Measurements from ENCODE around the gene REXO1.

REXO1 gene

DNA sequence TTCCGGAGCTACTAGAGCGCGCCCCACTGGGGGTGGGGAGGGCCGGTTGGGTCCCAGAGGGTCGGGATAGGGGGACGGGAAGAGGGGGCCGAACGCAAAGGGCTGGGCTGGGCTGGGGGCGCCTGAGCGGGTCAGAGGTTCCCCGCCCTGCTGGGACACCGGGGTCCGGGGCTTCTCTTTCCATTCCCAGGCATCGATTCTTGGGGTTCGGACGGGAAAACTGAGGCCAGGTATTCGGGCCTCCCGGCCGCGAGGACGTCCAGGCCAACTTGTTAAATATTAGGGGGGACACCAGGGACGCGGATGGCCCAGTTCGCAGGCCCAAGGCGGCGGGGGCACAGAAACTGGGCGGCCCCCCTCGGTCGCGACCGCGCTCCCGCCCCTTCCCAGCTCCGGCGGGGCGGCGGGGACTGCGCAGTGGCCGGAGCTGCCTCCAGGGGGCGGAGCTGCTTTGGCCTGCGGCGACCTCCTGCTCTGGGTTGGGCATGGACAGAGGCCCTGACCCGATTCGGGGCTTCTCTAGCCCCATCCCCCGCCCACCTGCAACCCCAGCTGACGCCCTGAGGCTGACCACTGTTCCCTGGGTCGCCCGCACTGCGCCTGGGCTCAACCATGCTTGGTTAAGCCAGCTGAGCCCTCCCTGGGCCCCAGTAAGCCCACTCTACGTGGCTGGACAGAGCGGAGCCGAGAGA is 16.3 kb upstream of the REXO1 start (continued):
- TF ChIP-seq, protein P1, sequence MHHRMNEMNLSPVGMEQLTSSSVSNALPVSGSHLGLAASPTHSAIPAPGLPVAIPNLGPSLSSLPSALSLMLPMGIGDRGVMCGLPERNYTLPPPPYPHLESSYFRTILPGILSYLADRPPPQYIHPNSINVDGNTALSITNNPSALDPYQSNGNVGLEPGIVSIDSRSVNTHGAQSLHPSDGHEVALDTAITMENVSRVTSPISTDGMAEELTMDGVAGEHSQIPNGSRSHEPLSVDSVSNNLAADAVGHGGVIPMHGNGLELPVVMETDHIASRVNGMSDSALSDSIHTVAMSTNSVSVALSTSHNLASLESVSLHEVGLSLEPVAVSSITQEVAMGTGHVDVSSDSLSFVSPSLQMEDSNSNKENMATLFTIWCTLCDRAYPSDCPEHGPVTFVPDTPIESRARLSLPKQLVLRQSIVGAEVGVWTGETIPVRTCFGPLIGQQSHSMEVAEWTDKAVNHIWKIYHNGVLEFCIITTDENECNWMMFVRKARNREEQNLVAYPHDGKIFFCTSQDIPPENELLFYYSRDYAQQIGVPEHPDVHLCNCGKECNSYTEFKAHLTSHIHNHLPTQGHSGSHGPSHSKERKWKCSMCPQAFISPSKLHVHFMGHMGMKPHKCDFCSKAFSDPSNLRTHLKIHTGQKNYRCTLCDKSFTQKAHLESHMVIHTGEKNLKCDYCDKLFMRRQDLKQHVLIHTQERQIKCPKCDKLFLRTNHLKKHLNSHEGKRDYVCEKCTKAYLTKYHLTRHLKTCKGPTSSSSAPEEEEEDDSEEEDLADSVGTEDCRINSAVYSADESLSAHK (tag by site-specific recombination; IDR thresholded peaks at IDR 0.05): no peak
- no peak for TF ChIP-seq ZNF416 (tag by site-specific recombination; IDR thresholded peaks at IDR 0.05)
- 0 out of 2 replicates have a peak, but pooled peaks have one; percentile 23 for TF ChIP-seq ZNF366 (tag by site-specific recombination; conservative IDR thresholded peaks at IDR 0.05)
- TF ChIP-seq, protein P2, sequence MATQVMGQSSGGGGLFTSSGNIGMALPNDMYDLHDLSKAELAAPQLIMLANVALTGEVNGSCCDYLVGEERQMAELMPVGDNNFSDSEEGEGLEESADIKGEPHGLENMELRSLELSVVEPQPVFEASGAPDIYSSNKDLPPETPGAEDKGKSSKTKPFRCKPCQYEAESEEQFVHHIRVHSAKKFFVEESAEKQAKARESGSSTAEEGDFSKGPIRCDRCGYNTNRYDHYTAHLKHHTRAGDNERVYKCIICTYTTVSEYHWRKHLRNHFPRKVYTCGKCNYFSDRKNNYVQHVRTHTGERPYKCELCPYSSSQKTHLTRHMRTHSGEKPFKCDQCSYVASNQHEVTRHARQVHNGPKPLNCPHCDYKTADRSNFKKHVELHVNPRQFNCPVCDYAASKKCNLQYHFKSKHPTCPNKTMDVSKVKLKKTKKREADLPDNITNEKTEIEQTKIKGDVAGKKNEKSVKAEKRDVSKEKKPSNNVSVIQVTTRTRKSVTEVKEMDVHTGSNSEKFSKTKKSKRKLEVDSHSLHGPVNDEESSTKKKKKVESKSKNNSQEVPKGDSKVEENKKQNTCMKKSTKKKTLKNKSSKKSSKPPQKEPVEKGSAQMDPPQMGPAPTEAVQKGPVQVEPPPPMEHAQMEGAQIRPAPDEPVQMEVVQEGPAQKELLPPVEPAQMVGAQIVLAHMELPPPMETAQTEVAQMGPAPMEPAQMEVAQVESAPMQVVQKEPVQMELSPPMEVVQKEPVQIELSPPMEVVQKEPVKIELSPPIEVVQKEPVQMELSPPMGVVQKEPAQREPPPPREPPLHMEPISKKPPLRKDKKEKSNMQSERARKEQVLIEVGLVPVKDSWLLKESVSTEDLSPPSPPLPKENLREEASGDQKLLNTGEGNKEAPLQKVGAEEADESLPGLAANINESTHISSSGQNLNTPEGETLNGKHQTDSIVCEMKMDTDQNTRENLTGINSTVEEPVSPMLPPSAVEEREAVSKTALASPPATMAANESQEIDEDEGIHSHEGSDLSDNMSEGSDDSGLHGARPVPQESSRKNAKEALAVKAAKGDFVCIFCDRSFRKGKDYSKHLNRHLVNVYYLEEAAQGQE (tag by site-specific recombination; IDR thresholded peaks at IDR 0.05): no peak
- TF ChIP-seq ZNF132 (tag by site-specific recombination; IDR thresholded peaks at IDR 0.05; ENCODE audit: borderline replicate concordance): no peak
- no peak for TF ChIP-seq ZNF548 (tag by site-specific recombination; IDR thresholded peaks at IDR 0.05)
- no peak for TF ChIP-seq ZNF223 (tag by site-specific recombination; IDR thresholded peaks at IDR 0.05)
- no peak for TF ChIP-seq ZNF19 (tag by site-specific recombination; IDR thresholded peaks at IDR 0.05; ENCODE audit: low read depth)
- no peak for TF ChIP-seq ZNF155 (tag by site-specific recombination; IDR thresholded peaks at IDR 0.05)
- TF ChIP-seq ZNF626 (tag by site-specific recombination; IDR thresholded peaks at IDR 0.05): no peak
- TF ChIP-seq, protein P3, sequence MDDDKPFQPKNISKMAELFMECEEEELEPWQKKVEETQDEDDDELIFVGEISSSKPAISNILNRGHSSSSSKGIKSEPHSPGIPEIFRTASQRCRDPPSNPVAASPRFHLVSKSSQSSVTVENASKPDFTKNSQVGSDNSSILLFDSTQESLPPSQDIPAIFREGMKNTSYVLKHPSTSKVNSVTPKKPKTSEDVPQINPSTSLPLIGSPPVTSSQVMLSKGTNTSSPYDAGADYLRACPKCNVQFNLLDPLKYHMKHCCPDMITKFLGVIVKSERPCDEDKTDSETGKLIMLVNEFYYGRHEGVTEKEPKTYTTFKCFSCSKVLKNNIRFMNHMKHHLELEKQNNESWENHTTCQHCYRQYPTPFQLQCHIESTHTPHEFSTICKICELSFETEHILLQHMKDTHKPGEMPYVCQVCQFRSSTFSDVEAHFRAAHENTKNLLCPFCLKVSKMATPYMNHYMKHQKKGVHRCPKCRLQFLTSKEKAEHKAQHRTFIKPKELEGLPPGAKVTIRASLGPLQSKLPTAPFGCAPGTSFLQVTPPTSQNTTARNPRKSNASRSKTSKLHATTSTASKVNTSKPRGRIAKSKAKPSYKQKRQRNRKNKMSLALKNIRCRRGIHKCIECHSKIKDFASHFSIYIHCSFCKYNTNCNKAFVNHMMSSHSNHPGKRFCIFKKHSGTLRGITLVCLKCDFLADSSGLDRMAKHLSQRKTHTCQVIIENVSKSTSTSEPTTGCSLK (tag by site-specific recombination; IDR thresholded peaks at IDR 0.05): no peak
- TF ChIP-seq OSR2 (tag by site-specific recombination; IDR thresholded peaks at IDR 0.05): no peak
- no peak for TF ChIP-seq ZNF10 (tag by site-specific recombination; IDR thresholded peaks at IDR 0.05)
- no peak for TF ChIP-seq ZNF391 (tag by site-specific recombination; IDR thresholded peaks at IDR 0.05; ENCODE audit: borderline replicate concordance, low read depth)
- no peak for TF ChIP-seq SCRT1 (tag by site-specific recombination; IDR thresholded peaks at IDR 0.05; ENCODE audit: borderline replicate concordance)
- TF ChIP-seq, protein P4, sequence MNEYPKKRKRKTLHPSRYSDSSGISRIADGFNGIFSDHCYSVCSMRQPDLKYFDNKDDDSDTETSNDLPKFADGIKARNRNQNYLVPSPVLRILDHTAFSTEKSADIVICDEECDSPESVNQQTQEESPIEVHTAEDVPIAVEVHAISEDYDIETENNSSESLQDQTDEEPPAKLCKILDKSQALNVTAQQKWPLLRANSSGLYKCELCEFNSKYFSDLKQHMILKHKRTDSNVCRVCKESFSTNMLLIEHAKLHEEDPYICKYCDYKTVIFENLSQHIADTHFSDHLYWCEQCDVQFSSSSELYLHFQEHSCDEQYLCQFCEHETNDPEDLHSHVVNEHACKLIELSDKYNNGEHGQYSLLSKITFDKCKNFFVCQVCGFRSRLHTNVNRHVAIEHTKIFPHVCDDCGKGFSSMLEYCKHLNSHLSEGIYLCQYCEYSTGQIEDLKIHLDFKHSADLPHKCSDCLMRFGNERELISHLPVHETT (tag by site-specific recombination; IDR thresholded peaks at IDR 0.05): no peak
- TF ChIP-seq ZNF341 (tag by site-specific recombination; IDR thresholded peaks at IDR 0.05; ENCODE audit: low read depth): peak; percentile 84
- no peak for TF ChIP-seq HOXD13 (CRISPR knock-in tag; IDR thresholded peaks at IDR 0.05; ENCODE audit: borderline replicate concordance)
- TF ChIP-seq, protein P5, sequence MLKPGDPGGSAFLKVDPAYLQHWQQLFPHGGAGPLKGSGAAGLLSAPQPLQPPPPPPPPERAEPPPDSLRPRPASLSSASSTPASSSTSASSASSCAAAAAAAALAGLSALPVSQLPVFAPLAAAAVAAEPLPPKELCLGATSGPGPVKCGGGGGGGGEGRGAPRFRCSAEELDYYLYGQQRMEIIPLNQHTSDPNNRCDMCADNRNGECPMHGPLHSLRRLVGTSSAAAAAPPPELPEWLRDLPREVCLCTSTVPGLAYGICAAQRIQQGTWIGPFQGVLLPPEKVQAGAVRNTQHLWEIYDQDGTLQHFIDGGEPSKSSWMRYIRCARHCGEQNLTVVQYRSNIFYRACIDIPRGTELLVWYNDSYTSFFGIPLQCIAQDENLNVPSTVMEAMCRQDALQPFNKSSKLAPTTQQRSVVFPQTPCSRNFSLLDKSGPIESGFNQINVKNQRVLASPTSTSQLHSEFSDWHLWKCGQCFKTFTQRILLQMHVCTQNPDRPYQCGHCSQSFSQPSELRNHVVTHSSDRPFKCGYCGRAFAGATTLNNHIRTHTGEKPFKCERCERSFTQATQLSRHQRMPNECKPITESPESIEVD (tag by site-specific recombination; IDR thresholded peaks at IDR 0.05): no peak
- no peak for TF ChIP-seq TRIM28 (IDR thresholded peaks at IDR 0.05; ENCODE audit: borderline replicate concordance, low read length)
- no peak for TF ChIP-seq ZNF530 (tag by site-specific recombination; IDR thresholded peaks at IDR 0.05; ENCODE audit: low read depth)
- TF ChIP-seq ZNF837 (tag by site-specific recombination; IDR thresholded peaks at IDR 0.05): no peak
- no peak for TF ChIP-seq ZNF473 (tag by site-specific recombination; IDR thresholded peaks at IDR 0.05)
- TF ChIP-seq ZNF433 (tag by site-specific recombination; IDR thresholded peaks at IDR 0.05; ENCODE audit: low read depth): no peak
- TF ChIP-seq, protein P6, sequence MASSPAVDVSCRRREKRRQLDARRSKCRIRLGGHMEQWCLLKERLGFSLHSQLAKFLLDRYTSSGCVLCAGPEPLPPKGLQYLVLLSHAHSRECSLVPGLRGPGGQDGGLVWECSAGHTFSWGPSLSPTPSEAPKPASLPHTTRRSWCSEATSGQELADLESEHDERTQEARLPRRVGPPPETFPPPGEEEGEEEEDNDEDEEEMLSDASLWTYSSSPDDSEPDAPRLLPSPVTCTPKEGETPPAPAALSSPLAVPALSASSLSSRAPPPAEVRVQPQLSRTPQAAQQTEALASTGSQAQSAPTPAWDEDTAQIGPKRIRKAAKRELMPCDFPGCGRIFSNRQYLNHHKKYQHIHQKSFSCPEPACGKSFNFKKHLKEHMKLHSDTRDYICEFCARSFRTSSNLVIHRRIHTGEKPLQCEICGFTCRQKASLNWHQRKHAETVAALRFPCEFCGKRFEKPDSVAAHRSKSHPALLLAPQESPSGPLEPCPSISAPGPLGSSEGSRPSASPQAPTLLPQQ (tag by site-specific recombination; IDR thresholded peaks at IDR 0.05): no peak

All from HEK293 (cell line).